Endothelial cell (in vitro differentiated cells): Measurements from ENCODE around the gene SLC24A3. TPM values are rescaled to one million over a fixed set of nuclear protein-coding genes. Genes with fewer than 3 reads are reported as not detected.

Source experiments
- DNase-seq: peaks from one replicate; pipeline ENCODE4 v3.0.0; 2021; ENCODE audit warnings: low spot score
- H3K27ac Mint-ChIP-seq: one replicate; pipeline ENCODE4 v1.8.0; 2021; ENCODE audit warnings: mixed read lengths, inconsistent platforms; ENCODE audit not compliant: unreplicated experiment
- H3K27me3 Mint-ChIP-seq: one replicate; pipeline ENCODE4 v1.8.0; 2021; ENCODE audit warnings: mild to moderate bottlenecking, moderate library complexity, mixed read lengths, inconsistent platforms; ENCODE audit not compliant: unreplicated experiment
- H3K36me3 Mint-ChIP-seq: one replicate; pipeline ENCODE4 v1.8.0; 2021; ENCODE audit warnings: mild to moderate bottlenecking, low read depth, mixed read lengths, inconsistent platforms; ENCODE audit not compliant: unreplicated experiment
- H3K4me1 Mint-ChIP-seq: one replicate; pipeline ENCODE4 v1.8.0; 2021; ENCODE audit warnings: mild to moderate bottlenecking, mixed read lengths, inconsistent platforms; ENCODE audit not compliant: unreplicated experiment
- H3K4me3 Mint-ChIP-seq: one replicate; pipeline ENCODE4 v1.8.0; 2021; ENCODE audit warnings: mild to moderate bottlenecking, mixed read lengths, inconsistent platforms; ENCODE audit not compliant: unreplicated experiment
- H3K9me3 Mint-ChIP-seq: one replicate; pipeline ENCODE4 v1.8.0; 2021; ENCODE audit warnings: mixed read lengths, inconsistent platforms; ENCODE audit not compliant: unreplicated experiment
- total RNA-seq: library from RNA; stranded (reverse); fragmentation: NEBNext Ultra II Directional; extraction: Animal tissue kit (Norgen Biotek cat#: 25700); gene quantifications from one replicate; pipeline ENCODE4 v1.2.1, GENCODE V29; 2021; ENCODE audit not compliant: unreplicated experiment
- TF ChIP-seq, protein P1 (sequence below): fragments of 200-600 bp; sonication (generic); IDR thresholded peaks from one replicate; pipeline ENCODE4 v1.5.0; 2021; ENCODE audit warnings: antibody characterized with exemption; ENCODE audit not compliant: unreplicated experiment

Gene SLC24A3
- total RNA-seq, 1 donor from 2014 or later, result 0.15 TPM

DNA sequence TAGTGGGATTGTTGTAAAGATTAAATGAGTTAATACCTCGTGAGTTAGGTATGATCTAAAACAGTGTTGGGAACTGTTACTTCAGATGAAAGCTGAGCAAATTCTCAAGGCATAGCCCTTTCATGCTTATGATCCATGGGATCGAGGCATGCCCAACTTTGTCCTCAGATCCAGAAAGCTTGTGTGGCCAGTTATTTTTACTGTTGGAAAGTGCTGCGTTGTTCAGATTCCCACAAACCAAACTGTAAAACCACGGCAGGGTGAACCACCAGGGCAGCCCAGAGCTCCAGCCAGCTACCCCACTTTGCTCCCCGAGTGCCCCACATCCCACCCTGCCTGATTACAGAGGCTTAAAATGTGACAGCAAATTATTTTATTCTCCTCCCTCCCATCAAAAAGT, 406.3 kb downstream of the SLC24A3 start:
- no peak for DNase-seq
- Mint-ChIP-seq H3K27me3 (peaks cover 2% of the 10 kb centered on the region), H3K27ac (no peak overlapping the region), H3K9me3 (no peaks in the 10 kb centered on the region), H3K36me3 (no peaks in the 10 kb centered on the region), H3K4me3 (no peak overlapping the region), H3K4me1 (peaks cover 4% of the 10 kb centered on the region)
- TF ChIP-seq, protein P1, sequence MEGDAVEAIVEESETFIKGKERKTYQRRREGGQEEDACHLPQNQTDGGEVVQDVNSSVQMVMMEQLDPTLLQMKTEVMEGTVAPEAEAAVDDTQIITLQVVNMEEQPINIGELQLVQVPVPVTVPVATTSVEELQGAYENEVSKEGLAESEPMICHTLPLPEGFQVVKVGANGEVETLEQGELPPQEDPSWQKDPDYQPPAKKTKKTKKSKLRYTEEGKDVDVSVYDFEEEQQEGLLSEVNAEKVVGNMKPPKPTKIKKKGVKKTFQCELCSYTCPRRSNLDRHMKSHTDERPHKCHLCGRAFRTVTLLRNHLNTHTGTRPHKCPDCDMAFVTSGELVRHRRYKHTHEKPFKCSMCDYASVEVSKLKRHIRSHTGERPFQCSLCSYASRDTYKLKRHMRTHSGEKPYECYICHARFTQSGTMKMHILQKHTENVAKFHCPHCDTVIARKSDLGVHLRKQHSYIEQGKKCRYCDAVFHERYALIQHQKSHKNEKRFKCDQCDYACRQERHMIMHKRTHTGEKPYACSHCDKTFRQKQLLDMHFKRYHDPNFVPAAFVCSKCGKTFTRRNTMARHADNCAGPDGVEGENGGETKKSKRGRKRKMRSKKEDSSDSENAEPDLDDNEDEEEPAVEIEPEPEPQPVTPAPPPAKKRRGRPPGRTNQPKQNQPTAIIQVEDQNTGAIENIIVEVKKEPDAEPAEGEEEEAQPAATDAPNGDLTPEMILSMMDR, result no peak

DNA sequence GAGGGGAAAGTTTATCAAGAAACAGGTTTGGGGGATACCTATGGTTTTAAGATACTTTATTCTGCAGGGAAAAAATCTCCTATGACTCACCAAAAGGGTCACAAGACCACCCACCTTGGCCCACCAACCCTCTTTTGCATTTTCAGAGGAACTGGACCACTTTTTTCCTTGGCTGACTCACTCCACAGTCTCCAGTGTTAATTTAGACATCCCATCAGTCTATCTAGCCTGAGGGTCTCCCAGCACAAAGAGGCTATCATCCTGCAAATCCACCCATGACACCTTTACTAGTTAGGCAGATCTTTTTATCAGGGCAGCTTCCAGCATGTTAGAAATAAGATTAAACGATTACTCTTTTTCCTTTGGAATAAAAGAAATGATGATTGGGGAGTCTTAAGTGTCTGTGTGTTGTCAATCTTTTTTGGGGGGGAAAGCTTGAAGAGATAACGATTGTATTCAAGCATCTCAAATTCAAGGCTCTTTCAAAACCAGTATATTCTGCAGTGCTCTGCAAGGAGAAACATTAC, 407.5 kb downstream of the SLC24A3 start:
- no peak overlapping the region for H3K4me3 Mint-ChIP-seq

DNA sequence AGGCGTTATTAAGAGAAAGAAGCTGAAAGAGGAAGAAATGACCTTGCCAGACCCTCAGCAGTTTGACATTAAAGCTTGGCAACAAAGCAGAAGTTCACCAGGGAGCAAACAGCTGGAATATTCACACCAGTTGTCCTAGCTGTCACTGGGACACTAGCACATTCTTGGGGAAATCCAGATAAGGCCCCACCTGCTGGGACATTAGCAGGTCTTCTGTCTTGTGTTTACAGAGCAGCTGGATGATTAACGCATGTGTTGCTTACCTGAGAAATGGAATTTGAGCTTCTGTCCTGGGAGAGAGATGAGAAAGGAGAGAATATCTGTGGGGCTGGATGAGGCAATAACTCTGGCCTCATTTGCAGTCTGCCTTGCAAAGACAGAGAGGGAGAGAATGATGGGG, 408.0 kb downstream of the SLC24A3 start:
- Mint-ChIP-seq H3K9me3 (no peaks in the 10 kb centered on the region), H3K4me1 (peaks cover 4% of the 10 kb centered on the region), H3K27ac (no peak overlapping the region), H3K27me3 (peaks cover 2% of the 10 kb centered on the region), H3K4me3 (no peak overlapping the region), H3K36me3 (no peaks in the 10 kb centered on the region)
- TF ChIP-seq, protein P1, result no peak
- DNase-seq, result no peak

More for the DNA sequence above, 407.5 kb downstream of the SLC24A3 start:
- TF ChIP-seq, protein P1, result no peak
- Mint-ChIP-seq H3K36me3 (no peaks in the 10 kb centered on the region), H3K27me3 (peaks cover 2% of the 10 kb centered on the region), H3K27ac (no peak overlapping the region), H3K4me1 (peaks cover 4% of the 10 kb centered on the region), H3K9me3 (no peaks in the 10 kb centered on the region)
- no peak for DNase-seq

DNA sequence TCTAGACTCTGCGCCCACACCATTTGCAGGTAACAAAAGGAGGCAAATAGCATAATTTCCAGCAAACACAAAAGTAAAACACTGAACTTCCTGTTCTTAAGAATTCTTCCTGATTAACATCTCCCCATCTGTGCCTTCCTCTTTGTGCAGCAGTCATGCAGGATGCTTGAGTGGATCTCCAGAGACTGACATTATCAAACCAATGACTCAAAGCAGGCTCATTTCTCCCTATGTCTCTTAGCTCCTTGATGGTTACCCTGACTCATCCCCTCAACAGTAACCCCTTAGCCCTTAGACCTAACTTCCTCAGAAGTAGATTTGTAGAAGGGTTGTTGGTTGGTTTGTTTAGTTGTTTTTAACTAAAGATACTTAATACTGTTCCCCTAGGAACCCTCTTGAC, 408.6 kb downstream of the SLC24A3 start:
- H3K4me3 Mint-ChIP-seq, result no peak overlapping the region
- H3K4me1 Mint-ChIP-seq, result peaks cover 4% of the 10 kb centered on the region
- peaks cover 2% of the 10 kb centered on the region for H3K27me3 Mint-ChIP-seq
- no peaks in the 10 kb centered on the region for H3K9me3 Mint-ChIP-seq
- H3K27ac Mint-ChIP-seq, result no peak overlapping the region
- no peak for DNase-seq
- TF ChIP-seq, protein P1, result no peak
- no peaks in the 10 kb centered on the region for H3K36me3 Mint-ChIP-seq

DNA sequence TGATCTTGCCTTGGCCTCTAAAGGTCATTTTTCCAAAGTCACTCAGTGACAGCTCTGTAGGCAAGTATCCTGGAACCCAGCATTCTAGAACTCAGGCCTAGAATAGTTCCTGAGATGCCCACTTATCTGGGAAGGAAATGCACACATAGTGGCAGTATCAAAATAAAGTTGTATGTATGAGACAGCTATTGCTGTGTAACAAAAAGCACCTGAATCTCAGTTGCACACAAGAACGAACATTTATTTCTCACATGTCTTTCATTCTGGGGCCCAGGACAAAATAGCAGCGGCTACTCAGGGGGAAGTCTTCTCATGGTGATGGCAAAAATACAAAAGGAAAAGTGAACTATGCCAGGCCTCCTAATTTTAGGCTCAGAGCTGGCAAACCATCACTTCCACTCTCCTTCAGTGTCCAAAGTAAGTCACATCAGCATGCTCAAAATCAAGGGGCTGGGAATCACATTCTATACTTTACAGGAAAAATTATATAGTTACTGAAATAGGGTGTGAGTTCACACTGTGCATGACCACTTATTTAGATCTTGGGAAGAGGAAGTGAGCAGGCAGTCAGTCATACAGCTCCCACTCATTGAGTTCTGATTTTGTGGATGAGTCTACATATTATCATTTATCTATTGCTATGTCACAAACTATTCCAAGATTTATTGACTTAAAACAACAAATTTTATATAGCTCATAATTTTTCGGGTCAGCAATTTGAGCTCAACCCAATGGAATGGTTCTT, 412.0 kb downstream of the SLC24A3 start:
- H3K27ac Mint-ChIP-seq, result no peak overlapping the region
- H3K36me3 Mint-ChIP-seq, result no peaks in the 10 kb centered on the region
- H3K4me1 Mint-ChIP-seq, result peaks cover 4% of the 10 kb centered on the region
- H3K27me3 Mint-ChIP-seq, result peaks cover 2% of the 10 kb centered on the region
- no peak overlapping the region for H3K4me3 Mint-ChIP-seq
- DNase-seq, result no peak
- TF ChIP-seq, protein P1, result no peak
- H3K9me3 Mint-ChIP-seq, result no peaks in the 10 kb centered on the region
